COLO829 (cell line): ENCODE data around the gene MSANTD1.

Experiments
- DNase-seq: peaks from one replicate; pipeline ENCODE4 v3.0.0; 2012; ENCODE audit warnings: low spot score

Gene MSANTD1

DNA sequence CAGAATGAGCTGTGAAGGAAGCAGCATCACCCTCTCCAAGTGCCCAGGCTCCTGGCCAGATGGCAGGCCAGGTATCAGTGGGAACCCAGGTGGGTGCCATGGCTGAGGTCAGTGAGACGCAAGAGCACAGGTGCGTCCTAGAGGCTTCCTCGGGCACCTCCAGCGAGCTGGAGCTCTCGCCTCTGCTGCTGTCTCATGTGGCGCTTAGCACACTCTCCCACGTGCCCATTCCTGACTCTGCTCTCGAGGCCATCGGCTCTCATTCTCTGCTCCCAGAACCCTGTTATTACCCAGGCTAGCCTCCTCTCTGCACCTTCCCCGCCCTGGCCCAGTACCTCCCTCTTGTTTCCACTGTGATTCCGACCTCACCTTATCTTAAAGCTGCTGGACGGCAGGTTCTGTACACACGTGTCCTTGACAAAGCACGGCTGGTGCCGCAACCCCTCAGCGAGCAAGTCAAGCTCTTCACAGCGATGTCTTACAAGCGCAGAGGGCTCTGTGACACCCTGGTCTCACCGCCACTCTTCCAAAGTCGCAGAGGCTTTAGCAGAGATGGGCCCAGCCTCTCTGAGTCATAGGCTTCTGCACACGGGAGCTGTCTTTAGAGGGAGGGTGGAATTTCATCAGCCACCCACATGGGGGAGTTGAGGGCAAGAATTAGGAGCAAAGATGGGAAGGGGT is 15.4 kb upstream of the MSANTD1 start:
- no peak for DNase-seq

- no peak for DNase-seq
Observed at GRCh38 chr4:3234171-3235029, 14.6 kb upstream of the MSANTD1 start.

DNA sequence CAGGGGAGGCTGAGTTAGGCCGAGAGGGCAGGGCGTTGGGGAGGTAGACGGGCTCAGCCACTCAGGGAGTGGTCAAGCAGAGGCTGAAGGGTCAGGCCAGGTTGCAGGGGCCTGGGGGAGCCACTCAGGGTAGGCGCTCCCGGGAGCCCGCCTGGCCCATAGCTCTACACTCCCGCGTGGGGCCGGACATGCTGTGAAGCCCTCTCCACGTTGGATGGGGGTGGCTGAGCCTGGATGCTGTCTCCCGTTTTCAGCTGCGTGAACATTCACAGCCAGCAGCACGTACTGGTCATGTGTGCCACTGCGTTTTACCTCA is 14.0 kb upstream of the MSANTD1 start:
- DNase-seq: no peak

- no peak for DNase-seq
Observed at GRCh38 chr4:3235581-3235980, 13.4 kb upstream of the MSANTD1 start.

GRCh38 chr4:3236326-3236878 is 12.6 kb upstream of the MSANTD1 start:
- no peak for DNase-seq

GRCh38 chr4:3237266-3237665 is 11.7 kb upstream of the MSANTD1 start:
- DNase-seq: no peak

- no peak for DNase-seq
Observed at GRCh38 chr4:3237712-3238560, 11.0 kb upstream of the MSANTD1 start.

- DNase-seq: no peak
Observed at GRCh38 chr4:3238721-3239120, 10.2 kb upstream of the MSANTD1 start.

DNA sequence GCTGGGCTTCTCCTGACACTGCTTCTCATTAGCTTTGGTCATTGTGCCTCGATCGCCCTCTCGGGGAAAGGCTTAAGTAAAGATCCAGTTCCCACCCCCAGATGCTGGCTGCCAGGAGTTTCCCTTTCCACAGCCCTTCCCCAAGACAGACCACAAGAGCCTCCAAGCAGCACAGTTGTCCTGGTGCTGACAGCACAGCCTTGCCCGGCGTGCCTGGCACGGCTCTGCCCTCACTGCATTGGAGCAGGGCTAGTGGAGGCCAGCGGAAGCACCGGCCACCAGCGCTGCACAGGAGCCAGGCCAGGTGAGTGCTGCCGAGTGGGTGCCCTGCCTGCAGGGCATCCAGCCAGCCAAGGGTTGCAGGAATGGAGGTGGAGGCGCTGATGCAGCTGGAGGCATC is 9.7 kb upstream of the MSANTD1 start:
- no peak for DNase-seq

GRCh38 chr4:3239998-3240920 is 8.7 kb upstream of the MSANTD1 start:
- no peak for DNase-seq

- DNase-seq: no peak
Observed at GRCh38 chr4:3240936-3241522, 7.9 kb upstream of the MSANTD1 start.

DNA sequence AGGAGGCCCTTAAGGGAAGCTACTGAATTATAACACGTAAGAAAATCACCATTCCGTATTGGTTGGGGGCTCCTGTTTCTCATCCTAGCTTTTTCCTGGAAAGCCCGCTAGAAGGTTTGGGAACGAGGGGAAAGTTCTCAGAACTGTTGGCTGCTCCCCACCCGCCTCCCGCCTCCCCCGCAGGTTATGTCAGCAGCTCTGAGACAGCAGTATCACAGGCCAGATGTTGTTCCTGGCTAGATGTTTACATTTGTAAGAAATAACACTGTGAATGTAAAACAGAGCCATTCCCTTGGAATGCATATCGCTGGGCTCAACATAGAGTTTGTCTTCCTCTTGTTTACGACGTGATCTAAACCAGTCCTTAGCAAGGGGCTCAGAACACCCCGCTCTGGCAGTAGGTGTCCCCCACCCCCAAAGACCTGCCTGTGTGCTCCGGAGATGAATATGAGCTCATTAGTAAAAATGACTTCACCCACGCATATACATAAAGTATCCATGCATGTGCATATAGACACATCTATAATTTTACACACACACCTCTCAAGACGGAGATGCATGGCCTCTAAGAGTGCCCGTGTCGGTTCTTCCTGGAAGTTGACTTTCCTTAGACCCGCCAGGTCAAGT is 6.9 kb upstream of the MSANTD1 start:
- no peak for DNase-seq

DNA sequence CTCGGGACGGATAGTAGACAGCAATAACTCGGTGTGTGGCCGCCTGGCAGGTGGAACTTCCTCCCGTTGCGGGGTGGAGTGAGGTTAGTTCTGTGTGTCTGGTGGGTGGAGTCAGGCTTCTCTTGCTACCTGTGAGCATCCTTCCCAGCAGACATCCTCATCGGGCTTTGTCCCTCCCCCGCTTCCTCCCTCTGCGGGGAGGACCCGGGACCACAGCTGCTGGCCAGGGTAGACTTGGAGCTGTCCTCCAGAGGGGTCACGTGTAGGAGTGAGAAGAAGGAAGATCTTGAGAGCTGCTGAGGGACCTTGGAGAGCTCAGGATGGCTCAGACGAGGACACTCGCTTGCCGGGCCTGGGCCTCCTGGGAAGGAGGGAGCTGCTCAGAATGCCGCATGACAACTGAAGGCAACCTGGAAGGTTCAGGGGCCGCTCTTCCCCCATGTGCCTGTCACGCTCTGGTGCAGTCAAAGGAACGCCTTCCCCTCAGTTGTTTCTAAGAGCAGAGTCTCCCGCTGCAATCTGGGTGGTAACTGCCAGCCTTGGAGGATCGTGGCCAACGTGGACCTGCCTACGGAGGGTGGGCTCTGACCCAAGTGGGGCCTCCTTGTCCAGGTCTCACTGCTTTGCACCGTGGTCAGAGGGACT is 5.7 kb upstream of the MSANTD1 start:
- DNase-seq: no peak

GRCh38 chr4:3244002-3244401 is 5.0 kb upstream of the MSANTD1 start:
- no peak for DNase-seq

- no peak for DNase-seq
Observed at GRCh38 chr4:3244747-3245146, 4.2 kb upstream of the MSANTD1 start.

GRCh38 chr4:3245676-3246075 is 3.3 kb upstream of the MSANTD1 start:
- no peak for DNase-seq

- DNase-seq: no peak
Observed at GRCh38 chr4:3246458-3247398, 2.2 kb upstream of the MSANTD1 start.

DNA sequence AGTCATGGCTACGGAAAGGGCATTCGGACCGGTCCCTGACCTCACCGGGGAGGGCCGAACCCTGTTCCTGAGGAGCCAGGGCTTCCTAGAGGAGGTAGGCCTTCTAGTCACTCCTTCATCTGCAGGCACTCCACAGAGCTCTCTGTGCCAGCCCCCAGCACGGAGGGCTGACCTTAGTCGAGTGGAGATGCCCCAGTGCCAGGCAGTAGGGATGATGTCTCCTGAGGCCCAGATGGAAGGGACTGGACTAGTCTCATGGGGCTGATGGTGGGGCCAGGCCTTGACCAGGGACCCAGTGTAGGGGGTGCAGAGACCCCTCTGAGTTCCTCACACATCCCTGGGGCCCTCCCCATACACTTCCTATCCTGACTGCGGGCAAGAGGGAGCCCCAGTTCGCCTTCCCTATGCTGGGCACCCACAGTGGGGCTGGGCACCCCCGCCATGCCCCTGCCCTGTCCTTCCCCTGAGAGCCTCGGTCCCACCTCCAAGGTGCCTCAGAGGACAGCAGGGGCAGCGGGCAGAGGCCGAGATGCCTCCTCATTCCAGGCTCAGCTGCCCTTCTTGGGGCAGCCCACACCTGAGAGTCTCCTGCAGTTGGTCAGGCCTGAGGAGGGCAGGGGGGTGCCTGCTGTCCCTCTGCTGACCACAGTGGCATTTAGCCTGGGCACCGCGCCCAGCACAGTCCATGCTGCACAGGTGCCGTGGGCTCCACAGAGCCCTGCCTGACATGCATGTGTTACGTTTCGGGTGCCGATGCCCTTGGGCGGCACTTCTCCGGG is 1.4 kb upstream of the MSANTD1 start:
- no peak for DNase-seq
